T follicular helper cell (primary cell): ENCODE data around the gene RBFOX2.

Experiments
- DNase-seq: peaks from one replicate; pipeline ENCODE4 v3.0.0-alpha.2; 2020; ENCODE audit warnings: low read depth

RBFOX2 gene

GRCh38 chr22:35930933-35931332 lies 97.7 kb downstream of the RBFOX2 start:
- no peak for DNase-seq

GRCh38 chr22:35928285-35928798 lies 100.3 kb downstream of the RBFOX2 start:
- DNase-seq: no peak

- DNase-seq: no peak
These were observed 105.6 kb downstream of the RBFOX2 start for GRCh38 chr22:35923026-35923425.

GRCh38 chr22:35921777-35922176 lies 106.8 kb downstream of the RBFOX2 start:
- DNase-seq: no peak

GRCh38 chr22:35921044-35921443 lies 107.6 kb downstream of the RBFOX2 start:
- no peak for DNase-seq

- no peak for DNase-seq
These were observed 109.6 kb downstream of the RBFOX2 start for GRCh38 chr22:35919002-35919542.

GRCh38 chr22:35918456-35918855 lies 110.2 kb downstream of the RBFOX2 start:
- DNase-seq: no peak

GRCh38 chr22:35917651-35918050 lies 111.0 kb downstream of the RBFOX2 start:
- DNase-seq: no peak

- no peak for DNase-seq
These were observed 113.1 kb downstream of the RBFOX2 start for GRCh38 chr22:35915477-35916013.

GRCh38 chr22:35914665-35915476 lies 113.8 kb downstream of the RBFOX2 start:
- no peak for DNase-seq

GRCh38 chr22:35914357-35914664 lies 114.3 kb downstream of the RBFOX2 start:
- DNase-seq: no peak

- no peak for DNase-seq
These were observed 114.7 kb downstream of the RBFOX2 start for GRCh38 chr22:35913925-35914324.

- DNase-seq: no peak
These were observed 116.0 kb downstream of the RBFOX2 start for GRCh38 chr22:35912658-35913057.

GRCh38 chr22:35911877-35912276 lies 116.7 kb downstream of the RBFOX2 start:
- DNase-seq: no peak

GRCh38 chr22:35910926-35911325 lies 117.7 kb downstream of the RBFOX2 start:
- DNase-seq: no peak

GRCh38 chr22:35910003-35910769 lies 118.4 kb downstream of the RBFOX2 start:
- no peak for DNase-seq

GRCh38 chr22:35905894-35906293 lies 122.7 kb downstream of the RBFOX2 start:
- DNase-seq: no peak

- no peak for DNase-seq
These were observed 123.9 kb downstream of the RBFOX2 start for GRCh38 chr22:35904752-35905151.

GRCh38 chr22:35904336-35904692 lies 124.3 kb downstream of the RBFOX2 start:
- DNase-seq: no peak

- no peak for DNase-seq
These were observed 124.9 kb downstream of the RBFOX2 start for GRCh38 chr22:35903571-35904335.

GRCh38 chr22:35900483-35901168 lies 128.0 kb downstream of the RBFOX2 start:
- no peak for DNase-seq
